MM.1S (cell line): ENCODE results near the gene PRDM10.

ENCODE experiments used
- DNase-seq: peaks from one replicate; pipeline ENCODE4 v3.0.0-alpha.2; 2015
- H2AFZ ChIP-seq: fragments of 300-600 bp; sonication (generic); 2 replicates; pipeline ENCODE4 v1.6.0; 2016; ENCODE audit warnings: antibody characterized with exemption, low read length
- H3F3A ChIP-seq: fragments of 300-600 bp; sonication (generic); 2 replicates; pipeline ENCODE4 v1.6.1; 2016; ENCODE audit warnings: mild to moderate bottlenecking, antibody characterized with exemption, low read length, moderate library complexity, mixed read lengths; ENCODE audit not compliant: insufficient read depth
- H3K27ac ChIP-seq: fragments of 300-600 bp; sonication (generic); 2 replicates; pipeline ENCODE4 v1.5.1; 2016; ENCODE audit warnings: mild to moderate bottlenecking, low read length
- H3K27me3 ChIP-seq: fragments of 300-600 bp; sonication (generic); replicated peaks from 2 replicates; pipeline ENCODE4 v1.6.0; 2016; ENCODE audit warnings: low read length; ENCODE audit not compliant: insufficient read depth
- H3K36me3 ChIP-seq: fragments of 300-600 bp; sonication (generic); replicated peaks from 2 replicates; pipeline ENCODE4 v1.6.1; 2016; ENCODE audit warnings: mild to moderate bottlenecking, low read length, mixed read lengths; ENCODE audit not compliant: insufficient read depth
- H3K4me1 ChIP-seq: fragments of 300-600 bp; sonication (generic); 2 replicates; pipeline ENCODE4 v1.6.1; 2016; ENCODE audit warnings: low read length, mixed read lengths
- H3K4me2 ChIP-seq: fragments of 300-600 bp; sonication (generic); 2 replicates; pipeline ENCODE4 v1.6.0; 2016; ENCODE audit warnings: low read depth, low read length
- H3K4me3 ChIP-seq: fragments of 300-600 bp; sonication (generic); 2 replicates; pipeline ENCODE4 v1.5.1; 2016; ENCODE audit warnings: low read length, mixed read lengths
- H3K79me2 ChIP-seq: fragments of 300-600 bp; sonication (generic); 2 replicates; pipeline ENCODE4 v1.6.1; 2016; ENCODE audit warnings: mixed run types, low read length, mixed read lengths
- H3K9ac ChIP-seq: fragments of 300-600 bp; sonication (generic); 2 replicates; pipeline ENCODE4 v1.6.1; 2016; ENCODE audit warnings: low read length, mixed read lengths
- H3K9me2 ChIP-seq: fragments of 300-600 bp; sonication (generic); replicated peaks from 2 replicates; pipeline ENCODE4 v1.6.1; 2016; ENCODE audit warnings: mild to moderate bottlenecking, low read length, mixed read lengths; ENCODE audit not compliant: insufficient read depth
- H3K9me3 ChIP-seq: fragments of 300-600 bp; sonication (generic); replicated peaks from 2 replicates; pipeline ENCODE4 v1.6.1; 2016; ENCODE audit warnings: mild to moderate bottlenecking, low read length, mixed read lengths; ENCODE audit not compliant: insufficient read depth
- H4K20me1 ChIP-seq: fragments of 300-600 bp; sonication (generic); 2 replicates; pipeline ENCODE4 v1.6.1; 2016; ENCODE audit warnings: mild to moderate bottlenecking, low read length, moderate library complexity, mixed read lengths; ENCODE audit not compliant: insufficient read depth
- CTCF ChIP-seq: fragments of 300-600 bp; sonication (generic); IDR thresholded peaks from 2 replicates; pipeline ENCODE4 v1.5.1; 2016; ENCODE audit warnings: antibody characterized with exemption, low read length, mixed read lengths
- EZH2 ChIP-seq: fragments of 300-600 bp; sonication (generic); optimal IDR thresholded peaks from 2 replicates; pipeline ENCODE3; 2017; ENCODE audit warnings: low read depth, mild to moderate bottlenecking, antibody characterized with exemption, low read length, mixed read lengths
- EZH2phosphoT487 ChIP-seq: fragments of 300-600 bp; sonication (generic); IDR thresholded peaks from 2 replicates; pipeline ENCODE4 v1.6.1; 2018; ENCODE audit warnings: antibody characterized with exemption, low read length

PRDM10 gene

DNA sequence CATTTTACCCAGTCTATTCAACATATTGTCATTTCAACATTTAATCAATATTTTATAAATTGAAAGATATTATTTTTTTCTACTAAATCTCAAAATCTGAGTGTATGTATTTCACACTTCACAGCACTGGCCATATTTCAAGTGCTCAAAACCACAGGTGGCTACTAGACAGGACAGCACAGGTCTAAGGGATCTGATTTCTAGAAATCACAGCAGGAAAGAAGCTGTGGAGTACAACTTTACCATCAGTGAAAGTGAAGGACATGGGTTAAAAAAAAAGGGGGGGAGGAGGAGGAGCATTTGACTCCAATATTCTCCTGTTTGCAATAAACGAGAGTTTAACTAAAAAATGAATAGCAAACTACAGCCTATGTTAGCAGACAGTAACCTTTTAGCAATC is 4.5 kb downstream of the PRDM10 start:
- peaks cover 41% of the 10 kb centered on the region for H3K79me2 ChIP-seq
- no peak for TF ChIP-seq CTCF
- H3K4me3 ChIP-seq, result no peak overlapping the region
- H3K27me3 ChIP-seq, result no peaks in the 10 kb centered on the region
- no peaks in the 10 kb centered on the region for H3K4me1 ChIP-seq
- H3F3A ChIP-seq, result peaks cover 4% of the 10 kb centered on the region; the same call in 1 of the 2 replicates
- no peaks in the 10 kb centered on the region for H3K9me2 ChIP-seq
- no peak overlapping the region for H2AFZ ChIP-seq
- no peaks in the 10 kb centered on the region for H3K9me3 ChIP-seq
- no peak overlapping the region for H3K4me2 ChIP-seq
- no peaks in the 10 kb centered on the region for H4K20me1 ChIP-seq
- H3K36me3 ChIP-seq, result no peaks in the 10 kb centered on the region
- DNase-seq, result no peak
- H3K27ac ChIP-seq, result no peak overlapping the region
- H3K9ac ChIP-seq, result no peak overlapping the region

- H3K4me2 ChIP-seq, result no peak overlapping the region
- no peak overlapping the region for H2AFZ ChIP-seq
- H3K4me1 ChIP-seq, result no peaks in the 10 kb centered on the region
Observed at GRCh38 chr11:129997513-129997912, 5.1 kb downstream of the PRDM10 start.

GRCh38 chr11:129996113-129996870 is 6.3 kb downstream of the PRDM10 start:
- TF ChIP-seq CTCF, result no peak
- TF ChIP-seq EZH2phosphoT487, result no peak
- TF ChIP-seq EZH2, result no peak
- no peak overlapping the region for H3K4me3 ChIP-seq
- H2AFZ ChIP-seq, result no peak overlapping the region
- no peaks in the 10 kb centered on the region for H3K36me3 ChIP-seq
- H3K4me2 ChIP-seq, result no peak overlapping the region
- no peaks in the 10 kb centered on the region for H3K9me2 ChIP-seq
- H3K79me2 ChIP-seq, result peaks cover 38% of the 10 kb centered on the region
- H3K9ac ChIP-seq, result no peak overlapping the region
- no peak for DNase-seq
- H4K20me1 ChIP-seq, result no peaks in the 10 kb centered on the region
- no peaks in the 10 kb centered on the region for H3K4me1 ChIP-seq
- no peaks in the 10 kb centered on the region for H3F3A ChIP-seq
- no peaks in the 10 kb centered on the region for H3K9me3 ChIP-seq
- no peaks in the 10 kb centered on the region for H3K27me3 ChIP-seq
- H3K27ac ChIP-seq, result no peak overlapping the region

More at GRCh38 chr11:129997513-129997912, 5.1 kb downstream of the PRDM10 start:
- Histone ChIP-seq H4K20me1 (no peaks in the 10 kb centered on the region), H3K4me3 (no peak overlapping the region), H3K27me3 (no peaks in the 10 kb centered on the region), H3K9me2 (no peaks in the 10 kb centered on the region), H3K36me3 (no peaks in the 10 kb centered on the region), H3K27ac (no peak overlapping the region), H3F3A (no peaks in the 10 kb centered on the region), H3K9ac (no peak overlapping the region), H3K9me3 (no peaks in the 10 kb centered on the region), H3K79me2 (peaks cover 41% of the 10 kb centered on the region)
- no peak for DNase-seq
- TF ChIP-seq EZH2phosphoT487, result no peak
- TF ChIP-seq EZH2, result no peak
- TF ChIP-seq CTCF, result no peak
